Activated CD8-positive, alpha-beta T cell treated with anti-CD3 and anti-CD28 coated beads for 36 hours (primary cell): ENCODE results near the gene SREK1. TPM values are rescaled to one million over a fixed set of nuclear protein-coding genes. Genes with fewer than 3 reads are reported as not detected.

Experiments used
- ATAC-seq: fragments of 200-7000 bp; cut with Tn5 transposase; one replicate; pipeline ENCODE4 v1.10.0; 2021; ENCODE audit warnings: mild to moderate bottlenecking, moderate library complexity
- CTCF ChIA-PET: fragments of 350-600 bp; sonication (Branson Sonifier 250); formaldehyde crosslinking; loops from one replicate; lab custom pipeline; 2021; ENCODE audit warnings: antibody characterized with exemption; lab: Charles Lee
- POLR2A ChIA-PET: fragments of 350-600 bp; sonication (Branson Sonifier 250); formaldehyde crosslinking; loops from one replicate; lab custom pipeline; 2021; ENCODE audit warnings: antibody characterized with exemption; lab: Charles Lee
- DNase-seq: peaks from one replicate; pipeline ENCODE4 v3.0.0-alpha.2; 2020
- H3K27ac Mint-ChIP-seq: one replicate; pipeline ENCODE4 v1.8.0; 2021; ENCODE audit warnings: mild to moderate bottlenecking, mixed read lengths
- H3K27me3 Mint-ChIP-seq: one replicate; pipeline ENCODE4 v1.8.0; 2021; ENCODE audit warnings: mixed read lengths
- H3K36me3 Mint-ChIP-seq: one replicate; pipeline ENCODE4 v1.8.0; 2021; ENCODE audit warnings: low read depth, mixed read lengths
- H3K4me1 Mint-ChIP-seq: one replicate; pipeline ENCODE4 v1.8.0; 2021; ENCODE audit warnings: low read depth, mixed read lengths
- H3K4me3 Mint-ChIP-seq: one replicate; pipeline ENCODE4 v1.8.0; 2021; ENCODE audit warnings: mild to moderate bottlenecking, moderate library complexity, mixed read lengths
- H3K9me3 Mint-ChIP-seq: one replicate; pipeline ENCODE4 v1.8.0; 2021; ENCODE audit warnings: mixed read lengths
- CTCF ChIP-seq: fragments of 200-600 bp; IDR thresholded peaks from one replicate; pipeline ENCODE4 v1.8.0; 2022; ENCODE audit warnings: antibody characterized with exemption, mild to moderate bottlenecking
- intact Hi-C: fragments of 100-400 bp; cut with micrococcal nuclease; formaldehyde crosslinking; loops from one replicate; pipeline ENCODE4 v1.10.0; 2022
- total RNA-seq, 2 experiments: library from RNA; stranded (reverse); gene quantifications; one replicate each; pipeline ENCODE4 v1.2.3, GENCODE V29; 2021

Gene SREK1
- total RNA-seq, 2 experiments from 2014 or later, result 53.9 to 60.2 TPM

DNA sequence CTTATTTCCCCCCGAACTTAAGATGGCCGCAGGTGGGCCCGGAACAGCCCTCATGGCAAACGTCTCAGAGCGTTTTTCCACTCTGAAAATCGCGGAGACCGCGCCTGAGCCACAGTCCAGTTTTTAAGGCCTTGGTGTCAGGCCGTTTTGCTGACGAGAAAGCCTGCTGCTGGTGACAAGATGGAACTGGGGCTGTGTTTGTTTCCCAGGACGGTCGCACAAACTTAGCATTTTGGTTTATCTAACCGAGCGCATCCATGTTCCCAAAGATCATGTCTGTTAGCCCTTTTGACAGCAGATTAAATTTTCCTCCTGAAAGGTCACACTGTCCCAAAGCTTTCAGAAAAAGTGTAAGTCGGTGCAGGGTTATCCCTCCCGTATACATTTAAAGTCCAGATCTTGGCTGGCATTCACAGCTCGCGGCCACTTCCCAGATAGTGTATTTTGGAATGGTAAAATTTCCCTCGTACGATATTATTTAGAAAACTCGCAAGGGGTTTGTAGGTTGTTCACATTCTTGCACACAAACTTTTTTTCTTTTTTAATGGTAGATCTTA, 812 bp downstream of the SREK1 start:
- Mint-ChIP-seq H3K9me3 (no peaks in the 10 kb centered on the region), H3K4me3 (peak overlapping the region; percentile 89), H3K27me3 (no peaks in the 10 kb centered on the region), H3K36me3 (peaks cover 31% of the 10 kb centered on the region), H3K4me1 (peaks cover 42% of the 10 kb centered on the region), H3K27ac (peak overlapping the region; percentile 99)
- ATAC-seq, result peak; percentile 48
- intact Hi-C loops, result loop anchor here (5.0 to 10.0 kb wide), 3 partner anchors 213 to 1380 kb away; partner anchors contain the start of genes CWC27, SHLD3, SREK1IP1 and TRAPPC13
- no peak for DNase-seq
- CTCF ChIA-PET, result interaction anchor here (1.0 kb wide), 1 partner anchor 23 kb away, joined by 3 read pairs; no protein-coding TSS in a partner anchor
- no peak for TF ChIP-seq CTCF
- POLR2A ChIA-PET, result interaction anchor here (1.0 to 1.4 kb wide), 3 partner anchors 19 to 217 kb away, joined by 3 to 5 read pairs (median 4); no protein-coding TSS in a partner anchor

- ATAC-seq (no peak), DNase-seq (no peak)
- Mint-ChIP-seq H3K27ac (peak overlapping the region; percentile 93), H3K4me3 (peak overlapping the region; percentile 89), H3K36me3 (peaks cover 39% of the 10 kb centered on the region), H3K4me1 (peaks cover 48% of the 10 kb centered on the region), H3K27me3 (no peaks in the 10 kb centered on the region), H3K9me3 (peaks cover 3% of the 10 kb centered on the region)
- ChIA-PET CTCF (no interaction called here), POLR2A (no interaction called here)
- no peak for TF ChIP-seq CTCF
- intact Hi-C loops, result loop anchor here (10.0 kb wide), 2 partner anchors 521 to 1381 kb away; partner anchors contain the start of genes CWC27, SHLD3, SREK1IP1 and TRAPPC13
These were observed 1.6 kb downstream of the SREK1 start for GRCh38 chr5:66145737-66146136.

- intact Hi-C loops, result loop anchor here (10.0 kb wide), 2 partner anchors 525 to 1385 kb away; partner anchors contain the start of genes CWC27, SHLD3, SREK1IP1 and TRAPPC13
- ChIA-PET CTCF (interaction anchor here (1.5 kb wide), 1 partner anchor 14 kb away, joined by 5 read pairs; no protein-coding TSS in a partner anchor), POLR2A (no interaction called here)
- no peak overlapping the region for H3K27ac Mint-ChIP-seq
- H3K36me3 Mint-ChIP-seq, result peaks cover 45% of the 10 kb centered on the region
- peaks cover 3% of the 10 kb centered on the region for H3K9me3 Mint-ChIP-seq
- peaks cover 55% of the 10 kb centered on the region for H3K4me1 Mint-ChIP-seq
- H3K4me3 Mint-ChIP-seq, result no peak overlapping the region
- no peak for ATAC-seq
- H3K27me3 Mint-ChIP-seq, result no peaks in the 10 kb centered on the region
- no peak for DNase-seq
- TF ChIP-seq CTCF, result no peak
These were observed 5.8 kb downstream of the SREK1 start for GRCh38 chr5:66149950-66150349.

GRCh38 chr5:66151030-66151429, 6.9 kb downstream of the SREK1 start:
- intact Hi-C loops, result no loop called here

More at GRCh38 chr5:66151030-66151429, 6.9 kb downstream of the SREK1 start:
- Mint-ChIP-seq H3K4me1 (peaks cover 57% of the 10 kb centered on the region), H3K27ac (peak overlapping the region; percentile 53), H3K36me3 (peaks cover 39% of the 10 kb centered on the region), H3K9me3 (peaks cover 3% of the 10 kb centered on the region), H3K4me3 (no peak overlapping the region), H3K27me3 (no peaks in the 10 kb centered on the region)
- peak; percentile 35 for DNase-seq
- peak; percentile 81 for ATAC-seq
- POLR2A ChIA-PET, result interaction anchor here (0.7 kb wide), 1 partner anchor 33 kb away, joined by 3 read pairs; no protein-coding TSS in a partner anchor
- TF ChIP-seq CTCF, result no peak
- CTCF ChIA-PET, result interaction anchor here (1.5 kb wide), 1 partner anchor 13 kb away, joined by 5 read pairs; no protein-coding TSS in a partner anchor
